Lower lobe of right lung (tissue), 2 donors: ENCODE results near the gene PRTFDC1. TPM values are rescaled to one million over a fixed set of nuclear protein-coding genes. Genes with fewer than 3 reads are reported as not detected.
A peak's percentile ranks its signal among the peaks of the same experiment; 100 is the strongest.
"Not testable (repeated sequence)": the region's sequence is repeated elsewhere in the genome, so short reads cannot be mapped to it uniquely, and the experiment has no call there.

Experiments used
- ATAC-seq, 2 donors: fragments of 200-7000 bp; cut with Tn5 transposase; one replicate each; pipeline ENCODE4 v1.9.1; 2020 to 2022; ENCODE audit warnings: mild to moderate bottlenecking in 2 of 2, moderate library complexity in 2 of 2
- DNase-seq: peaks from one replicate; pipeline ENCODE4 v3.0.0-alpha.2; 2020
- H3K27ac ChIP-seq: fragments of 200-600 bp; one replicate; pipeline ENCODE4 v1.8.0; 2022
- H3K27me3 ChIP-seq: fragments of 200-600 bp; one replicate; pipeline ENCODE4 v1.8.0; 2022; ENCODE audit warnings: low read depth
- H3K36me3 ChIP-seq: fragments of 200-600 bp; one replicate; pipeline ENCODE4 v1.8.0; 2022; ENCODE audit warnings: mild to moderate bottlenecking
- H3K4me1 ChIP-seq: fragments of 200-600 bp; one replicate; pipeline ENCODE4 v1.8.0; 2022
- H3K4me3 ChIP-seq: fragments of 200-600 bp; one replicate; pipeline ENCODE4 v1.8.0; 2022; ENCODE audit warnings: mild to moderate bottlenecking
- H3K9me3 ChIP-seq: fragments of 200-600 bp; one replicate; pipeline ENCODE4 v1.8.0; 2022
- intact Hi-C: fragments of 100-400 bp; cut with DNase I; formaldehyde crosslinking; loops from one replicate; pipeline ENCODE4 v1.11.0; 2022
- total RNA-seq: library from RNA; stranded (reverse); fragmentation: NEBNext Ultra II Directional; extraction: Animal tissue kit (Norgen Biotek cat#: 25700); gene quantifications from one replicate; pipeline ENCODE4 v1.2.1, GENCODE V29; 2021
- TF ChIP-seq, protein P1 (sequence below): fragments of 200-600 bp; IDR thresholded peaks from one replicate; pipeline ENCODE4 v1.8.0; 2022; ENCODE audit warnings: antibody characterized with exemption, mild to moderate bottlenecking
- donor health status: DM: no; HTN: yes; CAD: no; lungs with severe emphysema.

PRTFDC1 gene
- total RNA-seq, 1 donor from 2014 or later = 3.8 TPM

DNA sequence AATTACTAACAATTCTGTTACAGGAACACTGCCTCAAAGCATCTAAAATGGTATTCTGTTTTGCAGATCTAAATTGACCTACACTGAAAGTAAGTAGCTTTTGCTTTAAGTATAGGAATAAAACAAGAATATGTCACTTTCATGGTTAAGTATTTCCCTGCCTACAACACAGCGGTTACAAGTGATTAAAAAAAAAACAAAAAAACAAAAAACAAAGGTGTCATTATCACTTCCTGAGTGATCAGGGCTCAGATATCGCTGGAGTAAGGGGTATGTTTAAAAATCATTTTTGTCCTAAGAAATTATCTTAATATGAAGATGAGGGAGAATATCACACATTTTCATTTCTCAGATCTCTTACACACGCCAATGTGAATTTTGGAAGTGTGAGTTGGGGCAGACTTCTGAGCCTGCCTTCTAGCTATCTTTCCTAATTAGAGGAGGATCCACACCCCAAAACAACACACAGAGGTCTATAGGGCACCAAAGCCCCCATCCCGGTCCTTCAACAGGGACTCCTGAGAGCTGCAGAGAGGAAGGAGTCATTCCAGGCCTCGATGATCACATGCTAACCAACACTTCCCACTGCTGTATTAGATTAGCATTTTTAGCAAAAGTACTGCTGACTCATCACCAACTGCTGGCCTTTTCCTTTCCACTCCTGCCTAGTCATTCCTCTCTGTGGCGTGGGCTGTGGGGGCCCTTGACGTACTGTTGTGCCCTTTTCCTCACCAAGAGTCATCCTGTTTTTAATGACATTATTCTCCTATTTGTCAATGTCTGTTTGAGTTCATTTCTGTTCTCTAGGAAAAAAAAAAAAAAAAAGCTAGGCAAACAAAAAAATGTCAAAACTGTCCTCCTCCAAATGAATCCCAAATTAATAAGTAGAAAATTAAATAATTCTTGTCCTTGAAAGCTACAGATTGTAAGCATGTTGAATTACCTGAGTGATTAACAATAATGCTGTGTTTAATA lies 31.2 kb downstream of the PRTFDC1 start:
- ATAC-seq (peak; percentile 67 to 74), DNase-seq (no peak)
- no peaks in the 10 kb centered on the region for H3K27me3 ChIP-seq
- intact Hi-C loops = no loop called here
- no peaks in the 10 kb centered on the region for H3K9me3 ChIP-seq
- no peaks in the 10 kb centered on the region for H3K36me3 ChIP-seq
- H3K4me3 ChIP-seq = no peak overlapping the region
- H3K27ac ChIP-seq = no peak overlapping the region
- TF ChIP-seq, protein P1, sequence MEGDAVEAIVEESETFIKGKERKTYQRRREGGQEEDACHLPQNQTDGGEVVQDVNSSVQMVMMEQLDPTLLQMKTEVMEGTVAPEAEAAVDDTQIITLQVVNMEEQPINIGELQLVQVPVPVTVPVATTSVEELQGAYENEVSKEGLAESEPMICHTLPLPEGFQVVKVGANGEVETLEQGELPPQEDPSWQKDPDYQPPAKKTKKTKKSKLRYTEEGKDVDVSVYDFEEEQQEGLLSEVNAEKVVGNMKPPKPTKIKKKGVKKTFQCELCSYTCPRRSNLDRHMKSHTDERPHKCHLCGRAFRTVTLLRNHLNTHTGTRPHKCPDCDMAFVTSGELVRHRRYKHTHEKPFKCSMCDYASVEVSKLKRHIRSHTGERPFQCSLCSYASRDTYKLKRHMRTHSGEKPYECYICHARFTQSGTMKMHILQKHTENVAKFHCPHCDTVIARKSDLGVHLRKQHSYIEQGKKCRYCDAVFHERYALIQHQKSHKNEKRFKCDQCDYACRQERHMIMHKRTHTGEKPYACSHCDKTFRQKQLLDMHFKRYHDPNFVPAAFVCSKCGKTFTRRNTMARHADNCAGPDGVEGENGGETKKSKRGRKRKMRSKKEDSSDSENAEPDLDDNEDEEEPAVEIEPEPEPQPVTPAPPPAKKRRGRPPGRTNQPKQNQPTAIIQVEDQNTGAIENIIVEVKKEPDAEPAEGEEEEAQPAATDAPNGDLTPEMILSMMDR = no peak
- H3K4me1 ChIP-seq = peaks cover 5% of the 10 kb centered on the region

DNA sequence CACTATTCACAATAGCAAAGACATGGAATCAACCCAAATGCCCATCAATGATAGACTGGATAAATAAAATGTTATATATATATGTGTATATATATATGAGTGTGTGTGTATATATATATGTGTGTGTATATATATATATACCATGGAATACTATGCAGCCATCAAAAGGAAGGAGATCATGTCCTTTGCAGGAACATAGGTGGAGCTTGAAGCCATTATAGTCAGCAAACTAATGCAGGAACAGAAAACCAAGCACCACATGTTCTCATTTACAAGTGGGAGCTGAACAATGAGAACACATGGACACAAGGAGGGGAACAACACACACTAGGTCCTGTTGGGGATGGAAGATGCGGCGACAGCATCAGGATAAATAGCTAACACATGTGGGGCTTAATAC lies 32.2 kb downstream of the PRTFDC1 start:
- H3K36me3 ChIP-seq, H3K27me3 ChIP-seq, intact Hi-C loops, H3K4me3 ChIP-seq, DNase-seq, ATAC-seq, H3K27ac ChIP-seq, H3K4me1 ChIP-seq, H3K9me3 ChIP-seq: not testable (repeated sequence)

DNA sequence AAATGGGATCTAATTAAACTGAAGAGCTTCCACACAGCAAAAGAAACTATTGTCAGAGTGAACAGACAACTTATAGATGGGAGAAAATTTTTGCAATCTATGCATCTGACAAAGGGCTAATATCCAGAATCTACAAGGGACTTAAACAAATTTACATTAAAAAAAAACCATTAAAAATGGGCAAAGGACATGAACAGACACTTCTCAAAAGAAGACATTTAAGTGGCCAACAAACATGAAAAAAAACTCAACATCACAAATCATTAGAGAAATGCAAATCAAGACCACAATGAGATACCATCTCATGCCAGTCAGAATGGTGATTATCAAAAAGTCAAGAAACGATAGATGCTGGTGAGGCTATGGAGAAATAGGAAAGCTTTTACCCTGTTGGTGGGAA lies 32.8 kb downstream of the PRTFDC1 start:
- ATAC-seq, H3K27ac ChIP-seq, H3K9me3 ChIP-seq, H3K4me3 ChIP-seq, H3K4me1 ChIP-seq, H3K36me3 ChIP-seq, intact Hi-C loops, DNase-seq, H3K27me3 ChIP-seq: not testable (repeated sequence)

DNA sequence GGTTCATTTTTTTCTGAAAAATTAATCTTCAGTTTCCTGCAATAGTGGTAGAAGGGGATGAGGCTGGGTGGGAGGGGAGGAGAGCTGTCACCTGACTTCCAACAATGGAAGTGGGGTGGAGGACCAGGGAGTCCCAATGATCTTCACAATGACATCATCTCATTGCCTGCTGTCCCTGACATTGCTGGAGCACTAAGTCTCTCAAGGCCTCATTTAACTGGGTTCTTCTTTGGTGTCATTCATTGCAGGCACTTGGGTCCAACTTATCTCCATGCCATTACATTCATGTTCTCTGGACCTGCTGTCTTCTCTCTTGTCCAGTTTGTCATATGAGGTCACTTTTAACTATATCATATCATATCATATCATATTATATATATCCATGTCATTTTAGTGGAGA lies 34.4 kb downstream of the PRTFDC1 start:
- no peak for DNase-seq

DNA sequence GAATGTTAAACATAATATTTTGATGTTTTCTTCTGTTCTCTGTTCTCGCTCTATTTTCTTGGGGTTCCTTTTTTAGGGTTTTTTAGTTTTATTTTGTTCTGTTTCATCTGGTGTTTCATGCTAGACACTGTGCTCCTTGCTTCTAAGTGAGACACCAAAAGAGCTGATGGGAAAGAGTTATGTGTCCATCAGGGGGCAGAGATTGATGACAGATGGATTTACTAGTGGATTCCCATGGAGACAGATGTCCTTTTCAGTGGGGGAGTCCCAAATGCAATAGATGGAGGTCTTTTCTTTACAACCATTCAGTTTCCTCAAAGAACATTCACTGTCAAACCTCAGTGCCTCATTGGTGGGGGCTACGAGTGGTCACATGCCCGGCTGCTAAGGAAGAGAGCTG lies 34.9 kb downstream of the PRTFDC1 start:
- no peak for DNase-seq
- Histone ChIP-seq H3K4me3 (no peak overlapping the region), H3K36me3 (no peaks in the 10 kb centered on the region), H3K9me3 (no peaks in the 10 kb centered on the region), H3K27me3 (no peaks in the 10 kb centered on the region), H3K27ac (no peak overlapping the region), H3K4me1 (peaks cover 7% of the 10 kb centered on the region)
- ATAC-seq = no peak
- intact Hi-C loops = no loop called here
- TF ChIP-seq, protein P1 = no peak

More for the DNA sequence above, 34.4 kb downstream of the PRTFDC1 start:
- Histone ChIP-seq H3K27ac (no peak overlapping the region), H3K27me3 (no peaks in the 10 kb centered on the region), H3K4me3 (no peak overlapping the region), H3K36me3 (no peaks in the 10 kb centered on the region), H3K9me3 (no peaks in the 10 kb centered on the region), H3K4me1 (peaks cover 5% of the 10 kb centered on the region)
- TF ChIP-seq, protein P1 = no peak
- intact Hi-C loops = no loop called here
- no peak for ATAC-seq

DNA sequence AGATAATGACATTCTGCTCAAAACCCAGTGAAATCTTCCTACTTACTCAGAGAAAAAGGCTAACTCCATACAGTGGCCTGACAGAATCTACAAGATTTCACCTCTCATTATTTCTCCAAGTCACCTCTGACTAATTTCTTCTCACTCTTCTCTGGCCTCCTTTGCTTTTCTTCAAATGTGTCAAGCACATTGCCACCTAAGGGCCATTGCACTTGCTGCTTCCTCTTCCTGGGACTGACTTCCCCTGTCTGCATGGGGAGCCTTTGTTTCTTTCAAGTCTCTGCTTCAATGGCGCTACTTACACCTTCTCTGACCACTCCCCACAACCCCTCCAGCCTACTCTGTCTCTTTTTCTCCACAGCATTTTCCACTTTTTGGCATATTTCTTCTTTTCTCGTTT lies 36.0 kb downstream of the PRTFDC1 start:
- H3K4me1 ChIP-seq = peaks cover 7% of the 10 kb centered on the region
- ATAC-seq (no peak), DNase-seq (no peak)
- H3K36me3 ChIP-seq = no peaks in the 10 kb centered on the region
- intact Hi-C loops = no loop called here
- TF ChIP-seq, protein P1 = no peak
- no peak overlapping the region for H3K27ac ChIP-seq
- no peak overlapping the region for H3K4me3 ChIP-seq
- H3K27me3 ChIP-seq = no peaks in the 10 kb centered on the region
- no peaks in the 10 kb centered on the region for H3K9me3 ChIP-seq
